H1 (cell line): Measurements from ENCODE around the gene AQP6.

ENCODE experiments used
- BRCA1 ChIP-seq: IDR thresholded peaks from 2 replicates; pipeline ENCODE4 v1.6.1; 2012; ENCODE audit warnings: low read depth, low read length, improper control_type of control experiment
- CEBPB ChIP-seq: IDR thresholded peaks from 2 replicates; pipeline ENCODE4 v1.6.1; 2012; ENCODE audit warnings: low read depth, low read length
- CTCF ChIP-seq, 3 experiments: IDR thresholded peaks; 1 replicate in 2 of 3; 2 replicates in 1 of 3; pipeline versions ENCODE4 v1.5.1 to v1.6.1; 2011; ENCODE audit warnings: low read length in 3 of 3, mild to moderate bottlenecking in 3 of 3, inconsistent platforms in 2 of 3, low read depth in 1 of 3, moderate library complexity in 1 of 3; ENCODE audit not compliant: insufficient read depth in 1 of 3; ENCODE audit errors: control extremely low read depth in 1 of 3
- EP300 ChIP-seq, 2 experiments: IDR thresholded peaks; 1 replicate in 1 of 2; 2 replicates in 1 of 2; pipeline ENCODE4 v1.6.1; 2011 to 2012; ENCODE audit warnings: low read depth in 2 of 2, low read length in 2 of 2, mild to moderate bottlenecking in 2 of 2, borderline replicate concordance in 1 of 2, inconsistent platforms in 1 of 2, moderate library complexity in 1 of 2
- EZH2 ChIP-seq: fragments of 200-600 bp; sonication (generic); IDR thresholded peaks from 2 replicates; pipeline ENCODE4 v1.7.1; 2012; ENCODE audit warnings: low read depth, mild to moderate bottlenecking, moderate library complexity, low read length, inconsistent platforms; ENCODE audit not compliant: severe bottlenecking
- GABPA ChIP-seq: IDR thresholded peaks from 2 replicates; pipeline ENCODE4 v1.6.1; 2011; ENCODE audit warnings: mild to moderate bottlenecking, low read length, moderate library complexity, borderline replicate concordance; ENCODE audit not compliant: insufficient read depth
- JUN ChIP-seq: IDR thresholded peaks from 2 replicates; pipeline ENCODE4 v1.6.1; 2011; ENCODE audit warnings: low read depth, mild to moderate bottlenecking, improper control_type of control experiment, low read length
- JUND ChIP-seq: IDR thresholded peaks from 2 replicates; pipeline ENCODE4 v1.6.1; 2011; ENCODE audit warnings: mild to moderate bottlenecking, improper control_type of control experiment, low read length
- KDM1A ChIP-seq: fragments of 200-600, 300-600 bp; sonication (generic); IDR thresholded peaks from 2 replicates; pipeline ENCODE4 v1.7.1; 2016; ENCODE audit warnings: mild to moderate bottlenecking, low read length, borderline replicate concordance
- POLR2AphosphoS5 ChIP-seq: IDR thresholded peaks from 2 replicates; pipeline ENCODE4 v1.6.1; 2011; ENCODE audit warnings: low read depth, low read length
- RFX5 ChIP-seq: IDR thresholded peaks from 2 replicates; pipeline ENCODE4 v1.6.1; 2011; ENCODE audit warnings: low read depth, low read length, improper control_type of control experiment, borderline replicate concordance
- SP1 ChIP-seq: IDR thresholded peaks from 2 replicates; pipeline ENCODE4 v1.6.1; 2011; ENCODE audit warnings: low read depth, low read length
- TAF1 ChIP-seq: IDR thresholded peaks from 2 replicates; pipeline ENCODE4 v1.6.1; 2011; ENCODE audit warnings: mild to moderate bottlenecking, low read depth, low read length
- TCF12 ChIP-seq: IDR thresholded peaks from 2 replicates; pipeline ENCODE4 v1.6.1; 2011; ENCODE audit warnings: low read depth, mild to moderate bottlenecking, low read length

DNA sequence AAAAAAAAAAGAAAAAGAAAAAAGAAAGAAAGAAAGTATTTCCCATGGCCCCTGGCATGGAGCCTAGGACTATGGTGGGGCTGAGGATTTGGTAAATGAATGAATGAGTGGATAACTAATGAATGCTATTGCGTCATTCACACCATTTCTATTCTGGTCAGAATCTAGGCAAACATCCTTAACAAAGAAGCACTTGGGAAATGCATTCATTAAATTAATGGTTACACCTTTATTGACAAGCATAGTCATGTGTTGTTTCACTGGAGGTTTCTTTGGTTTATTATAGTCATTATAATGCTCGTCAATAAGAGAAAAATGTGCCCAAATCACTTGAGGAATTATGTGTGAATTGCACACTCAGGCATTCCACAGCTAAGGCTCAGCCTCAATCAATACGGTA is 35.8 kb upstream of the AQP6 start:
- TF ChIP-seq EP300 (IDR thresholded peaks at IDR 0.05; ENCODE audit: borderline replicate concordance in 1 of 2, low read depth in 2 of 2, low read length in 2 of 2): no peak
- no peak for TF ChIP-seq KDM1A
- TF ChIP-seq BRCA1: no peak
- TF ChIP-seq CEBPB: peak; percentile 75; the same call in 1 of the 2 replicates
- TF ChIP-seq CTCF (IDR thresholded peaks at IDR 0.05; ENCODE audit: control extremely low read depth in 1 of 3, insufficient read depth in 1 of 3, low read depth in 1 of 3, low read length in 3 of 3): no peak
- no peak for TF ChIP-seq POLR2AphosphoS5
- no peak for TF ChIP-seq TAF1
- TF ChIP-seq JUN: no peak
- TF ChIP-seq TCF12: no peak
- TF ChIP-seq JUND: no peak
- no peak for TF ChIP-seq SP1
- no peak for TF ChIP-seq GABPA
- TF ChIP-seq EZH2: no peak
- TF ChIP-seq RFX5: no peak
